H1 (cell line): ENCODE measurements around the gene LSM14B. TPM values are rescaled to one million over a fixed set of nuclear protein-coding genes. Genes with fewer than 3 reads are reported as not detected.

Experiments used
- CTCF ChIA-PET: fragments of 300-600 bp; sonication (Branson Sonifier 250); formaldehyde crosslinking; loops from one replicate; lab custom pipeline; 2021; ENCODE audit not compliant: partially characterized antibody; lab: Charles Lee
- POLR2A ChIA-PET: fragments of 300-600 bp; sonication (Branson Sonifier 250); formaldehyde crosslinking; loops from one replicate; lab custom pipeline; 2021; ENCODE audit warnings: inconsistent platforms; ENCODE audit not compliant: partially characterized antibody; lab: Charles Lee
- DNase-seq, 2 experiments: peaks; one replicate each; pipeline versions ENCODE4 v3.0.0 to v3.0.0-alpha.2; 2010 to 2022; ENCODE audit warnings: low spot score in 2 of 2, low read depth in 1 of 2, mixed read lengths in 1 of 2
- FAIRE-seq: peaks from 2 replicates; lab custom pipeline; 2011; peaks lifted over from hg19 to GRCh38; lab: Jason Lieb, UNC
- H2AFZ ChIP-seq: 2 replicates; pipeline ENCODE4 v1.8.1; 2012; ENCODE audit warnings: low read length, inconsistent platforms
- H2AK5ac ChIP-seq: 2 replicates; pipeline ENCODE4 v1.6.1; 2013; ENCODE audit warnings: low read depth, low read length
- H2BK120ac ChIP-seq: replicated peaks from 2 replicates; pipeline ENCODE3; 2013; ENCODE audit warnings: low read depth, low read length, inconsistent platforms
- H2BK12ac ChIP-seq: 2 replicates; pipeline ENCODE4 v1.6.1; 2013; ENCODE audit warnings: low read depth, low read length
- H2BK15ac ChIP-seq: 2 replicates; pipeline ENCODE4 v1.6.1; 2013; ENCODE audit warnings: low read length
- H2BK20ac ChIP-seq: 2 replicates; pipeline ENCODE4 v1.6.1; 2013; ENCODE audit warnings: low read length
- H2BK5ac ChIP-seq: 2 replicates; pipeline ENCODE4 v1.6.1; 2013; ENCODE audit warnings: low read depth, low read length
- H3K14ac ChIP-seq: 2 replicates; pipeline ENCODE4 v1.6.1; 2013; ENCODE audit warnings: inconsistent platforms; ENCODE audit not compliant: insufficient read length
- H3K18ac ChIP-seq: 2 replicates; pipeline ENCODE4 v1.6.1; 2013; ENCODE audit warnings: low read length; ENCODE audit errors: extremely low read depth
- H3K23ac ChIP-seq: 2 replicates; pipeline ENCODE4 v1.6.1; 2013; ENCODE audit warnings: inconsistent platforms; ENCODE audit not compliant: insufficient read length
- H3K23me2 ChIP-seq: 2 replicates; pipeline ENCODE4 v1.6.1; 2013; ENCODE audit warnings: low read depth, low read length
- H3K27ac ChIP-seq: 2 replicates; pipeline ENCODE4 v1.6.1; 2011; ENCODE audit warnings: low read depth, low read length, inconsistent platforms
- H3K27me3 ChIP-seq, 4 experiments: replicated peaks in 1 of 4; 1 replicate in 1 of 4; 2 replicates in 3 of 4; pipeline versions ENCODE4 v1.6.1 to v1.8.1; 2011 to 2013; ENCODE audit warnings: low read length in 3 of 4, mild to moderate bottlenecking in 3 of 4, inconsistent platforms in 2 of 4, mixed read lengths in 2 of 4, moderate library complexity in 1 of 4; ENCODE audit not compliant: control insufficient read depth in 3 of 4, insufficient read depth in 3 of 4; ENCODE audit errors: extremely low read depth in 1 of 4
- H3K36me3 ChIP-seq, 4 experiments: 2 replicates each; pipeline versions ENCODE4 v1.6.1 to v1.8.1; 2011 to 2013; ENCODE audit warnings: mild to moderate bottlenecking in 4 of 4, low read length in 3 of 4, moderate library complexity in 2 of 4, control low read depth in 1 of 4, inconsistent platforms in 1 of 4; ENCODE audit not compliant: insufficient read depth in 4 of 4, control insufficient read depth in 2 of 4
- H3K4ac ChIP-seq: replicated peaks from 2 replicates; pipeline ENCODE3; 2013; ENCODE audit warnings: low read length, low read depth, mixed read lengths, inconsistent platforms; ENCODE audit not compliant: insufficient read length
- H3K4me1 ChIP-seq, 4 experiments: replicated peaks in 1 of 4; 1 replicate in 1 of 4; 2 replicates in 3 of 4; pipeline versions ENCODE4 v1.6.1 to v1.8.1; 2011 to 2013; ENCODE audit warnings: low read length in 3 of 4, inconsistent platforms in 2 of 4, mixed read lengths in 1 of 4; ENCODE audit not compliant: insufficient read depth in 4 of 4, control insufficient read depth in 3 of 4
- H3K4me2 ChIP-seq, 2 experiments: 2 replicates each; pipeline versions ENCODE4 v1.6.1 to v1.8.1; 2011 to 2013; ENCODE audit warnings: low read depth in 2 of 2, low read length in 2 of 2, control low read depth in 1 of 2, inconsistent platforms in 1 of 2, mild to moderate bottlenecking in 1 of 2; ENCODE audit not compliant: insufficient read depth in 1 of 2
- H3K4me3 ChIP-seq, 4 experiments: fragments of 200-600, 300-600 bp in 1 of 4; sonication (generic), shearing (Covaris generic), sonication (Bioruptor Twin) in 1 of 4; 2 replicates each; pipeline versions ENCODE4 v1.5.1 to v1.8.1; 2011 to 2016; ENCODE audit warnings: low read length in 4 of 4, low read depth in 3 of 4, control low read depth in 2 of 4, inconsistent platforms in 2 of 4, mild to moderate bottlenecking in 2 of 4, mixed read lengths in 1 of 4, moderate library complexity in 1 of 4; ENCODE audit not compliant: insufficient read depth in 2 of 4; ENCODE audit errors: extremely low read depth in 1 of 4
- H3K56ac ChIP-seq: replicated peaks from 2 replicates; pipeline ENCODE3; 2013; ENCODE audit warnings: low read depth, mild to moderate bottlenecking, mixed read lengths, low read length, inconsistent platforms; ENCODE audit not compliant: insufficient read length
- H3K79me1 ChIP-seq: 2 replicates; pipeline ENCODE4 v1.6.1; 2013; ENCODE audit warnings: low read depth, low read length, control low read depth
- H3K79me2 ChIP-seq, 2 experiments: 2 replicates each; pipeline versions ENCODE4 v1.6.1 to v1.8.1; 2012 to 2013; ENCODE audit warnings: low read length in 2 of 2, mild to moderate bottlenecking in 2 of 2, inconsistent platforms in 1 of 2; ENCODE audit not compliant: insufficient read depth in 2 of 2, control insufficient read depth in 1 of 2
- H3K9ac ChIP-seq, 4 experiments: replicated peaks in 1 of 4; 1 replicate in 1 of 4; 2 replicates in 3 of 4; pipeline versions ENCODE4 v1.6.1 to v1.8.1; 2011 to 2013; ENCODE audit warnings: low read depth in 3 of 4, low read length in 3 of 4, control low read depth in 2 of 4, mild to moderate bottlenecking in 2 of 4, moderate library complexity in 2 of 4, inconsistent platforms in 1 of 4; ENCODE audit errors: extremely low read depth in 1 of 4
- H3K9me3 ChIP-seq, 2 experiments: 2 replicates each; pipeline versions ENCODE4 v1.6.1 to v1.8.1; 2012 to 2013; ENCODE audit warnings: mild to moderate bottlenecking in 2 of 2, moderate library complexity in 2 of 2, control low read depth in 1 of 2, inconsistent platforms in 1 of 2, low read depth in 1 of 2, low read length in 1 of 2, mixed read lengths in 1 of 2; ENCODE audit not compliant: insufficient read depth in 2 of 2
- H4K20me1 ChIP-seq, 2 experiments: replicated peaks in 1 of 2; 2 replicates each; pipeline versions ENCODE3 to v1.8.1; 2011 to 2013; ENCODE audit warnings: inconsistent platforms in 2 of 2, low read length in 2 of 2, mild to moderate bottlenecking in 1 of 2; ENCODE audit not compliant: insufficient read depth in 2 of 2, control insufficient read depth in 1 of 2
- H4K5ac ChIP-seq: 2 replicates; pipeline ENCODE4 v1.6.1; 2013; ENCODE audit warnings: low read length, low read depth, mixed read lengths, inconsistent platforms; ENCODE audit not compliant: insufficient read length
- H4K8ac ChIP-seq: 2 replicates; pipeline ENCODE4 v1.8.0; 2013; ENCODE audit warnings: mild to moderate bottlenecking, moderate library complexity, low read length, inconsistent platforms; ENCODE audit not compliant: insufficient read depth; ENCODE audit errors: extremely low read depth
- H4K91ac ChIP-seq: replicated peaks from 2 replicates; pipeline ENCODE3; 2013; ENCODE audit warnings: low read length, mixed read lengths, inconsistent platforms; ENCODE audit not compliant: insufficient read length
- EGR1 ChIP-seq: IDR thresholded peaks from 2 replicates; pipeline ENCODE4 v1.6.1; 2011; ENCODE audit warnings: low read depth, low read length, borderline replicate concordance
- FOSL1 ChIP-seq: IDR thresholded peaks from 2 replicates; pipeline ENCODE4 v1.6.1; 2011; ENCODE audit warnings: mild to moderate bottlenecking, low read depth, low read length, moderate library complexity; ENCODE audit not compliant: insufficient read depth
- MAX ChIP-seq: IDR thresholded peaks from 2 replicates; pipeline ENCODE4 v1.6.1; 2012; ENCODE audit warnings: inconsistent platforms
- POLR2AphosphoS5 ChIP-seq: IDR thresholded peaks from 2 replicates; pipeline ENCODE4 v1.6.1; 2011; ENCODE audit warnings: low read depth, low read length
- WGBS, 2 experiments: shearing (Covaris generic) in 1 of 2; methylation state at CpG; one replicate each; pipeline versions ENCODE4 v1.1.6 to v1.1.7; 2013 to 2015; ENCODE audit warnings: low lambda C conversion rate in 2 of 2, mixed read lengths in 2 of 2, inconsistent platforms in 1 of 2, low coverage in 1 of 2, missing lambda C conversion rate in 1 of 2; ENCODE audit not compliant: insufficient replicate concordance in 2 of 2, insufficient coverage in 1 of 2, insufficient read length in 1 of 2; ENCODE audit errors: extremely low coverage in 1 of 2, missing lambda C conversion rate in 1 of 2; 5-methylcytosine and 5-hydroxymethylcytosine counted together
- polyA plus RNA-seq, 7 experiments: library from polyadenylated mRNA; depleted of rRNA in 3 of 7; stranded (reverse) in 5 of 7; unstranded in 2 of 7; fragments of >200 nt in 5 of 7; fragments of 200-250 nt in 2 of 7; gene quantifications; 1 replicate in 5 of 7; 2 replicates in 1 of 7; 4 replicates in 1 of 7; pipeline versions ENCODE4 v1.2.1 to v1.2.3, GENCODE V29; 2011 to 2013; ENCODE audit warnings: missing spikeins in 2 of 7, mixed read lengths in 2 of 7
- total RNA-seq: library from RNA; stranded (reverse); fragmentation: NEBNext Ultra II Directional; extraction: Animal tissue kit (Norgen Biotek cat#: 25700); gene quantifications from 2 replicates; pipeline ENCODE4 v1.2.1, GENCODE V29; 2021

LSM14B gene
- total and polyA plus RNA-seq, 2 of the 8 experiments (the other 6 are each of a cell fraction or from before 2014, with no cell fraction given) = 58.3 to 65.6 TPM

GRCh38 chr20:62117658-62118057, 4.6 kb upstream of the LSM14B start:
- no peak overlapping the region for H3K14ac ChIP-seq
- no peak overlapping the region for H4K5ac ChIP-seq
- H4K8ac ChIP-seq = no peak overlapping the region

More at GRCh38 chr20:62117658-62118057, 4.6 kb upstream of the LSM14B start:
- no peaks in the 10 kb centered on the region for H3K79me1 ChIP-seq
- H2BK20ac ChIP-seq = no peak overlapping the region
- no peak overlapping the region for H3K23ac ChIP-seq
- H3K4me3 ChIP-seq = no peak overlapping the region
- no peak overlapping the region for H2BK15ac ChIP-seq
- ChIA-PET POLR2A (interaction anchor here (0.5 to 12.2 kb wide), 3 partner anchors 51 to 221 kb away, joined by 3 to 125 read pairs (median 4); partner anchors contain the start of gene TAF4), CTCF (interaction anchor here (0.7 to 3.9 kb wide), 2 partner anchors 30 to 106 kb away, joined by 4 to 16 read pairs; no protein-coding TSS in a partner anchor)
- TF ChIP-seq FOSL1 (no peak), EGR1 (no peak), POLR2AphosphoS5 (no peak), MAX (0 out of 2 replicates have a peak, but pooled peaks have one; percentile 21)
- no peak overlapping the region for H3K27ac ChIP-seq
- peaks cover 0 to 13% (median 5%) of the 10 kb centered on the region in 4 experiments; a peak in 5 of 7 replicates for H3K4me1 ChIP-seq
- H2BK12ac ChIP-seq = no peak overlapping the region; the same call in 1 of the 2 replicates
- peaks cover 0 to 2% of the 10 kb centered on the region in 2 experiments; a peak in 1 of 4 replicates for H3K9me3 ChIP-seq
- no peak overlapping the region for H3K4ac ChIP-seq
- H3K56ac ChIP-seq = no peak overlapping the region
- H3K23me2 ChIP-seq = peaks cover 2% of the 10 kb centered on the region; the same call in 1 of the 2 replicates
- no peak overlapping the region for H2AK5ac ChIP-seq
- H2BK5ac ChIP-seq = no peak overlapping the region
- H3K9ac ChIP-seq = no peak overlapping the region
- H2BK120ac ChIP-seq = no peak overlapping the region
- no peaks in the 10 kb centered on the region for H3K79me2 ChIP-seq
- H4K91ac ChIP-seq = no peak overlapping the region
- FAIRE-seq (no peak), DNase-seq (no peak)
- no peaks in the 10 kb centered on the region for H3K36me3 ChIP-seq
- no peak overlapping the region for H2AFZ ChIP-seq
- no peaks in the 10 kb centered on the region; a peak in 1 of 7 replicates for H3K27me3 ChIP-seq
- WGBS, 2 experiments = 75% methylated on average over 15 of the region's 15 CpGs; no CpG with 5 or more reads in 1 of the 2 experiments
- H3K18ac ChIP-seq = no peak overlapping the region
- no peaks in the 10 kb centered on the region for H4K20me1 ChIP-seq
- no peak overlapping the region for H3K4me2 ChIP-seq
